A549 (cell line): Measurements from ENCODE around the gene WASF3. TPM values are rescaled to one million over a fixed set of nuclear protein-coding genes. Genes with fewer than 3 reads are reported as not detected.

ENCODE experiments used
- ATAC-seq, 2 experiments: fragments of 200-7000 bp in 1 of 2; fragments of >200 bp in 1 of 2; cut with Nextera tagmentation in 1 of 2; cut with Tn5 transposase in 1 of 2; 3 replicates each; pipeline versions ENCODE4 v1.8.0 to v1.9.1; 2018 to 2020; ENCODE audit warnings: mild to moderate bottlenecking in 1 of 2, moderate library complexity in 1 of 2
- CTCF ChIA-PET: fragments of 300-600 bp; sonication (Branson Sonifier 250); formaldehyde crosslinking; extraction: SDS; loops from one replicate; lab custom pipeline; 2021; ENCODE audit warnings: antibody characterized with exemption, inconsistent platforms; lab: Yijun Ruan, JAX
- POLR2A ChIA-PET: fragments of 350-600 bp; formaldehyde crosslinking; extraction: SDS; loops from one replicate; lab custom pipeline; 2021; ENCODE audit warnings: antibody characterized with exemption, inconsistent platforms; lab: Yijun Ruan, JAX
- DNase-seq, 2 experiments: peaks; one replicate each; pipeline versions ENCODE4 v3.0.0 to v3.0.0-alpha.2; 2011 to 2016; ENCODE audit warnings: low read depth in 1 of 2, low spot score in 1 of 2
- FAIRE-seq: peaks from 2 replicates; lab custom pipeline; 2011; peaks lifted over from hg19 to GRCh38; lab: Jason Lieb, UNC
- H3K27ac ChIP-seq, 2 experiments: fragments of >200 bp; sonication (Bioruptor Twin); formaldehyde crosslinking; 3 replicates each; pipeline ENCODE4 v1.5.1; 2016 to 2017
- H3K4me1 ChIP-seq: fragments of >200 bp; sonication (Bioruptor Twin); formaldehyde crosslinking; 3 replicates; pipeline ENCODE4 v1.6.1; 2016
- H3K4me2 ChIP-seq: fragments of >200 bp; sonication (Bioruptor Twin); formaldehyde crosslinking; 3 replicates; pipeline ENCODE4 v1.6.1; 2016
- H3K4me3 ChIP-seq: fragments of >200 bp; sonication (Bioruptor Twin); formaldehyde crosslinking; 3 replicates; pipeline ENCODE4 v1.5.1; 2016
- H3K9me3 ChIP-seq: fragments of >200 bp; sonication (Bioruptor Twin); formaldehyde crosslinking; 3 replicates; pipeline ENCODE4 v1.6.1; 2016
- BCL3 ChIP-seq: fragments of >200 bp; sonication (Bioruptor Twin); formaldehyde crosslinking; IDR thresholded peaks from 3 replicates; pipeline ENCODE4 v1.6.1; 2016
- CEBPB ChIP-seq, 2 experiments: fragments of >200 bp in 1 of 2; sonication (Bioruptor Twin) in 1 of 2; formaldehyde crosslinking in 1 of 2; IDR thresholded peaks; 2 replicates each; pipeline ENCODE4 v1.6.1; 2012 to 2016
- CHD4 ChIP-seq: fragments of 200-600 bp; sonication (generic); IDR thresholded peaks from 2 replicates; pipeline ENCODE4 v1.6.1; 2016; ENCODE audit warnings: antibody characterized with exemption, mild to moderate bottlenecking, borderline replicate concordance
- E2F6 ChIP-seq: IDR thresholded peaks from 2 replicates; pipeline ENCODE4 v1.6.1; 2012; ENCODE audit warnings: low read depth, borderline replicate concordance
- FOSB ChIP-seq: fragments of 250-450 bp; sonication (Bioruptor Pico); IDR thresholded peaks from 2 replicates; pipeline ENCODE4 v1.5.0; 2020; ENCODE audit warnings: mild to moderate bottlenecking, moderate library complexity
- GATA3 ChIP-seq: IDR thresholded peaks from 2 replicates; pipeline ENCODE4 v1.6.1; 2012; ENCODE audit warnings: borderline replicate concordance
- HDAC2 ChIP-seq: fragments of 200-600 bp; sonication (generic); IDR thresholded peaks from 2 replicates; pipeline ENCODE4 v1.6.1; 2016
- HES2 ChIP-seq: fragments of >200 bp; sonication (Bioruptor Twin); formaldehyde crosslinking; IDR thresholded peaks from 2 replicates; pipeline ENCODE4 v1.6.1; 2016
- MAFK ChIP-seq: fragments of 450-650 bp; IDR thresholded peaks from 2 replicates; pipeline ENCODE4 v1.6.1; 2014; ENCODE audit not compliant: partially characterized antibody
- NFE2L2 ChIP-seq: fragments of 150-350 bp; conservative IDR thresholded peaks from 2 replicates; pipeline ENCODE4 v1.6.1; 2014; ENCODE audit warnings: low read length
- NR3C1 ChIP-seq: fragments of >200 bp; sonication (Bioruptor Twin); formaldehyde crosslinking; IDR thresholded peaks from 3 replicates; pipeline ENCODE4 v1.6.1; 2017
- PHF8 ChIP-seq: fragments of 200-600 bp; sonication (generic); IDR thresholded peaks from 2 replicates; pipeline ENCODE4 v1.6.1; 2016; ENCODE audit warnings: low read depth, mild to moderate bottlenecking, antibody characterized with exemption, moderate library complexity, borderline replicate concordance
- POLR2A ChIP-seq: IDR thresholded peaks from 2 replicates; pipeline ENCODE4 v1.6.1; 2012; ENCODE audit warnings: mild to moderate bottlenecking, low read length
- POLR2AphosphoS2 ChIP-seq: conservative IDR thresholded peaks from 2 replicates; pipeline ENCODE4 v1.6.1; 2012; ENCODE audit warnings: low read length, improper control_type of control experiment, inconsistent platforms
- RAD21 ChIP-seq, 2 experiments: fragments of >200 bp in 1 of 2; sonication (Bioruptor Twin) in 1 of 2; formaldehyde crosslinking in 1 of 2; IDR thresholded peaks in 1 of 2; conservative IDR thresholded peaks in 1 of 2; 2 replicates in 1 of 2; 3 replicates in 1 of 2; pipeline ENCODE4 v1.6.1; 2012 to 2018; ENCODE audit warnings: inconsistent platforms in 1 of 2
- RCOR1 ChIP-seq: fragments of 150-350 bp; IDR thresholded peaks from 2 replicates; pipeline ENCODE4 v1.6.1; 2014; ENCODE audit warnings: antibody characterized with exemption, low read length, low read depth
- RFX5 ChIP-seq: fragments of 450-650 bp; IDR thresholded peaks from 2 replicates; pipeline ENCODE4 v1.7.1; 2014; ENCODE audit warnings: antibody characterized with exemption, mild to moderate bottlenecking, moderate library complexity
- SMC3 ChIP-seq: fragments of >200 bp; sonication (Bioruptor Twin); formaldehyde crosslinking; IDR thresholded peaks from 3 replicates; pipeline ENCODE4 v1.6.1; 2018; ENCODE audit warnings: inconsistent platforms
- TFCP2L1 ChIP-seq: fragments of 250-450 bp; sonication (Bioruptor Pico); IDR thresholded peaks from 2 replicates; pipeline ENCODE4 v1.5.0; 2021; ENCODE audit warnings: mild to moderate bottlenecking
- TP53 ChIP-seq: fragments of 250-450 bp; sonication (Bioruptor Pico); IDR thresholded peaks from 2 replicates; pipeline ENCODE4 v1.5.0; 2021; ENCODE audit warnings: mild to moderate bottlenecking, moderate library complexity
- ZC3H11A ChIP-seq: fragments of 450-650 bp; IDR thresholded peaks from 2 replicates; pipeline ENCODE4 v1.6.1; 2014; ENCODE audit warnings: antibody characterized with exemption, mild to moderate bottlenecking
- ZNF302 ChIP-seq: fragments of 250-450 bp; sonication (Bioruptor Pico); IDR thresholded peaks from 2 replicates; pipeline ENCODE4 v1.9.0; 2021; ENCODE audit warnings: inconsistent platforms, mild to moderate bottlenecking, moderate library complexity
- ZSCAN20 ChIP-seq: fragments of 250-450 bp; sonication (Bioruptor Pico); IDR thresholded peaks from 2 replicates; pipeline ENCODE4 v1.8.0; 2022; ENCODE audit warnings: mild to moderate bottlenecking, moderate library complexity
- WGBS: methylation state at CpG from one replicate; pipeline ENCODE4 v1.1.6; 2017; ENCODE audit errors: missing lambda C conversion rate; 5-methylcytosine and 5-hydroxymethylcytosine counted together
- polyA plus RNA-seq, 4 experiments: library from polyadenylated mRNA; depleted of rRNA in 3 of 4; stranded (reverse); fragments of >200 nt; fragmentation: RNase III in 1 of 4; extraction: RNeasy Plus Mini Kit Qiagen cat#74134 plus additional on column Dnase treatment in 1 of 4; gene quantifications; 2 replicates in 3 of 4; 3 replicates in 1 of 4; pipeline ENCODE4 v1.2.3, GENCODE V29; 2011 to 2017

The WASF3 gene
- polyA plus RNA-seq, 2 of the 4 experiments (the other 2 are of a cell fraction) = 0.09 to 0.56 TPM

GRCh38 chr13:26522571-26522970 is 34.9 kb upstream of the WASF3 start:
- Histone ChIP-seq H3K27ac (no peak overlapping the region), H3K4me3 (no peak overlapping the region), H3K4me1 (no peaks in the 10 kb centered on the region), H3K9me3 (no peaks in the 10 kb centered on the region), H3K4me2 (no peak overlapping the region)
- CTCF ChIA-PET = no interaction called here
- WGBS = 35% methylated on average over 4 of the region's 5 CpGs
- TF ChIP-seq GATA3 = no peak
- no peak for TF ChIP-seq RCOR1
- TF ChIP-seq RAD21 (conservative IDR thresholded peaks at IDR 0.05 in 1 of 2, IDR thresholded peaks at IDR 0.05 in 1 of 2) = no peak
- TF ChIP-seq ZNF302 (CRISPR knock-in tag) = no peak
- TF ChIP-seq PHF8 = no peak
- no peak for TF ChIP-seq CHD4
- no peak for ATAC-seq
- no peak for DNase-seq
- POLR2A ChIA-PET = no interaction called here
- FAIRE-seq = no peak

GRCh38 chr13:26523007-26523406 is 34.5 kb upstream of the WASF3 start:
- Histone ChIP-seq H3K9me3 (no peaks in the 10 kb centered on the region), H3K4me3 (no peak overlapping the region), H3K4me2 (no peak overlapping the region), H3K4me1 (no peaks in the 10 kb centered on the region), H3K27ac (no peak overlapping the region)
- 71% methylated on average over 6 of the region's 6 CpGs for WGBS
- ATAC-seq (no peak), DNase-seq (no peak), FAIRE-seq (no peak)
- TF ChIP-seq POLR2A (no peak), FOSB (CRISPR knock-in tag) (no peak), MAFK (no peak)
- ChIA-PET POLR2A (no interaction called here), CTCF (no interaction called here)

GRCh38 chr13:26525528-26525927 is 32.0 kb upstream of the WASF3 start:
- ATAC-seq (no peak), DNase-seq (no peak), FAIRE-seq (no peak)
- Histone ChIP-seq H3K27ac (no peak overlapping the region), H3K4me1 (no peaks in the 10 kb centered on the region), H3K9me3 (no peaks in the 10 kb centered on the region), H3K4me2 (no peak overlapping the region), H3K4me3 (no peak overlapping the region)
- TF ChIP-seq RFX5 = no peak
- TF ChIP-seq CEBPB (IDR thresholded peaks at IDR 0.05) = no peak
- no peak for TF ChIP-seq ZC3H11A
- TF ChIP-seq NR3C1 = no peak
- no peak for TF ChIP-seq ZNF302 (CRISPR knock-in tag)
- TF ChIP-seq POLR2AphosphoS2 = no peak
- no peak for TF ChIP-seq TFCP2L1 (CRISPR knock-in tag)
- TF ChIP-seq HES2 = no peak
- ChIA-PET POLR2A (no interaction called here), CTCF (no interaction called here)

GRCh38 chr13:26526702-26527216 is 30.7 kb upstream of the WASF3 start:
- Histone ChIP-seq H3K4me3 (no peak overlapping the region), H3K4me1 (no peaks in the 10 kb centered on the region), H3K27ac (no peak overlapping the region), H3K4me2 (no peak overlapping the region), H3K9me3 (no peaks in the 10 kb centered on the region)
- DNase-seq = no peak
- FAIRE-seq = no peak
- ChIA-PET CTCF (no interaction called here), POLR2A (no interaction called here)
- ATAC-seq = no peak
- no peak for TF ChIP-seq TP53
- TF ChIP-seq E2F6 = no peak
- TF ChIP-seq SMC3 = no peak
- no peak for TF ChIP-seq NFE2L2
- no peak for TF ChIP-seq ZSCAN20 (CRISPR knock-in tag)
- no peak for TF ChIP-seq HDAC2
- TF ChIP-seq BCL3 = no peak
- whole genome bisulfite sequencing = 22% methylated on average over 2 of the region's 2 CpGs
